RCC 7860 (cell line): ENCODE results near the gene PLCG2.

Source experiments
- DNase-seq: peaks from one replicate; pipeline ENCODE4 v3.0.0-alpha.2; 2015; ENCODE audit warnings: low spot score
- FAIRE-seq: peaks from 2 replicates; lab custom pipeline; 2012; peaks lifted over from hg19 to GRCh38; lab: Jason Lieb, UNC

PLCG2 gene

DNA sequence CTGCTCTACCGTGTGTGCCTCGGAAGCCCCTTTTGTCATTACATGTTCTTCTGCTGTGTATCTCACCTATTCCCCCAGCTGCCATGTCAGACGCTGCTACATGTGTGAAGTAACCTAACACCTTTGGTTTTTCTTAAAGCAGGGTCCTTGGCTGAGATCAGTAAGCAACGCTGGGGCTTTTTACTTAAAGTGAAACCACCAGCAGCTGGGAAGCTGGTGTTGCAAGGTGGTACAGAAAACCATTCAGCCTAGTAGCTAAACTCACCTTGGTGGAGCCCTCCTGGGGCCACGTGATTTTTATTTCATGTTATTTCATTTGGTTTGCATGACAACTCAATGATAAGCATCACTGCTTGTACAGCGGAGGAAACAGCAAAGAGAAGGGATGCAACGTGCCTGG is 62.6 kb downstream of the PLCG2 start:
- FAIRE-seq (no peak), DNase-seq (no peak)

DNA sequence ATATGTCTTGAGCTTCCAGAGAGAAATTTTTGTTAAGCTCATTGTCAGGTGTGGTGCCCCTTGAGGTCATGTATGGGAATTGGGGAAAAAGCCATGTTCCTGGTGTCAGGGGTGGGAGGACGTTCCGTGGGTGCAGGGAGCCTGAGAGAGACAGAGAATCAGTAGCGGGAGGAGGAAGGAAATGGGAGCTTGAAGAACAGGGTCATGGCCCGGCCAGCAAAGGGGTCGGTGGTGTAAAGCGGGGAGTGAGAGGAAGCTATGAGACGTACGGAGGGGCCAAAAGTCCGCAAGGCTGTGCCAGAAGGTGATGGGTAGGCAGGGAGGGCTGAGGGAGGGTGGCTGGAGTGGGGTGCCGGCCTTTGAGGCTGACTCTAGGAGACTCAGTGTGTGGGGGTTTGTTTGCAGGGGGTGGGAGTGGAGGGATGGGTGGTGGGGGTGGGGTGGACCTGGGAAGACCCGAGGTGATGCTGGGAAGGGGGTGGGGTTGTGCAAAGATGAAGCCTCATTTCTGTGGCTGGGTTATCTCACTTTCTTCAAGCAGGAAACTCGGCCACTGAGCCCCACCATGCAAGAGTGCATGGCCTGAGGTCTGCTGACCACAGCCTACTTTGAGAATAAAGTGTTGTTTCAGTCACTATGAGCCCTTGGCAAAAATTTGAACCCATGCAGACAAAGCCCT is 63.6 kb downstream of the PLCG2 start:
- no peak for FAIRE-seq
- DNase-seq: no peak

DNA sequence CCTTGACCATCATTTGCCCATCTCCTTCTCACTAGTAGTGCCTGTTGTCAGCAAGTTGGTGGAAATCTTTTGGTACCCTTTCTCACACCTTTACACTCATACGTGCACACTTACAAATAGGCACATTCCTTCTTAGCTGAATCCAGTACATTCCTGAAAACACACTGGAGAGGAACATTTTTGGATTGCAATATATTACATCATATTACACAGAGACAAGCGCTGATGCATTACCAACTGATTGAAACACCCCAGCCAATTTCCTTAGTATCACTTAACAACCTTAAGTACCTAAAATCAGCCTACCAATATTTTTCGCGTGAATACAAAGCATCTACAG is 64.1 kb downstream of the PLCG2 start:
- FAIRE-seq: no peak
- no peak for DNase-seq

DNA sequence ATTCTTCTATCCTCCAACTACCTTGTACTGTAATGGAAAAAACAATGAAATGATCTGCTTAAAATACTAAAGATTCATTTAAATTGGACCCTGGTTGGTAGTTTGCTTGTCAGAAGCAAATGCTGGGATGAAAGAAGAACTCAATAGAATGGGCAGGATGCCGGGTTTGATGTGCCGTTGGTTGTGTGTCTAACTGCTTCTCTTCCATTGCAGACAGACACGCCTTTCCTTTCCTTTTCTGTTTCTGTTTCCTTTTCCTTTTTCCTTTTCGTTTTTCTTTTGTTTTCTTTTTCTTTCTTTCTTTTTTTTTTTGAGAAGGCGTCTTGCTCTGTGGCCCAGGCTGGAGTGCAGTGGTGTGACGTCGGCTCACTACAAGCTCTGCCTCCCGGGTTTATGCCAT is 64.6 kb downstream of the PLCG2 start:
- DNase-seq (no peak), FAIRE-seq (no peak)

DNA sequence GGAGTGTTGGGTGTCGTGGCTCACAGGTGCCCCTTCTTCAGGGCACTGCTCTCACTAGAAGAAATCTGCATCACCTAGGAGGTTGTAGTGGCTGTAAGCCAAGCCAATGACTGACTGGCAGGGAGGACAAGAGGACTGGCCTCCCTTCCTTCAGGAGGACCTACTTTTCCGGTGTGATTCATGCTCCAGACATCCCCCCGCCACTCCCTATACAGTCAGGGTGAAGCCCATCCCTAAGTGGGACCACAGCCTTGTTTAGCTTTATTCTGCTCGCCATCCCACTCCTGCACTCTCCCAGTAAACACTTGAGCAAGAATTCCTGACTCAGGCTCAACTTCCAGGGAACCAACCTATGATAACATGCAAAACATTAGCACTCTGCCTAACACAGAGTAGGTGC is 67.0 kb downstream of the PLCG2 start:
- no peak for DNase-seq
- FAIRE-seq: no peak

DNA sequence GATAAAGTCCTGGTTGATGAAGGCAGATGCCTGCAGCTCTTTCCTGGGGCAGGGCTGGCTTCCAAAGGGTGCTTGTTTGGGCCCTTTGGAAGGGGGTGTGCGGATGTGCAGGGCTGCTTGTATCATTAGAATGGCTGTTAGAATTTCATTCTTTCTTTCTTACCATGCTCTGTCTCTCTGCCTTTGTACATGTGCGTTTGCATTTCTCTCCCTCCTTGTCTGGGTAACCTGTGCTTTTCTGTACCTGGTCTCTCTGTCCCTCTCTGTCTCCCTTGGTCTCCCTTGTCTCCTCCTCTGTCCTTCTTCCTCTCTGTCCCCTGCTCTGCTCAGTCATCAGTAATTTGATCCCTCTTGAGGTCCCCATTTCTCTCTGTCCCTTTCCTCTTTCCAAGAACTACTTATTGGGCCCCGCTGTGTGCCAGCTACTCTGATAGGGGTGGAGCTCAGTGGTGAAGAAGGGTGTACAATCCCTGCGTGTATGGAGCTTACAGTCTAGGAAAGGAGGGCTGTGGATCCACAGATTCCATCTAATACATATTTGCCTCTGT is 69.3 kb downstream of the PLCG2 start:
- no peak for FAIRE-seq
- DNase-seq: no peak

DNA sequence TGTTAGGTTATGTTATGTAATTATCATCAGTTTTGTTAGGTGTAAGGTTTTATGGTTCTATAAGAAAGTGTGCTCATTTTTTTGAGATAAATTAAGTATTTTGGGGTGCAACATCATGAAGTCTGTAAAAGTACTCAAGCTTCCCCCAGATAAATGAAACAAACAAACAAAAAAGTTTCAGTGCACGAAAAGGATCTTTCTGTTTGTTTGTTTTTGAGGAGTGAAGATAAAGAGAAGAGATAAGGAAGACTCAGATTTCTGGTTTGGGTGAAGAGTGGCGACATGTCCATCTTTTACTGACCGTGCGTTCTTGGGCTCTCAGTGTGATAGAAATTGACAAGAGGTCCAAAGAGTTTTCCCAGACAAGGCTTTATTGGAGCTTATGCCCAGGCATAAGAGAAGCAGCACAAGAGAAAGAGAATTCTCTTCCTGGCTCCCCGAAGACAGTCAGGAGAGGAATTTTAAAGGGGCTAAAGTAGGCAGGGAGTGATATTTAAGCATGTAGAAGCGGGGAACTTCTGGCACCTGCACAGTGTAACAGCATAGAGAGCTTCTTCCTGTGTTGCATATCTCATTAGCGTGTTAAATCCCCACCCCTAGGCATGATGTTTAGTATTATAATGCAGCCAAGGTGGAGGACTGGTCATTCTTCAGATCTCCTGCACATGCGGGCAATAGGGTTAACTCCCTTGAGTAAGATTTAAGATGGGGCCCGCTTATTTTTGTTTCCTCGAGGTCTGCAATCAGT is 71.3 kb downstream of the PLCG2 start:
- FAIRE-seq (no peak), DNase-seq (no peak)

DNA sequence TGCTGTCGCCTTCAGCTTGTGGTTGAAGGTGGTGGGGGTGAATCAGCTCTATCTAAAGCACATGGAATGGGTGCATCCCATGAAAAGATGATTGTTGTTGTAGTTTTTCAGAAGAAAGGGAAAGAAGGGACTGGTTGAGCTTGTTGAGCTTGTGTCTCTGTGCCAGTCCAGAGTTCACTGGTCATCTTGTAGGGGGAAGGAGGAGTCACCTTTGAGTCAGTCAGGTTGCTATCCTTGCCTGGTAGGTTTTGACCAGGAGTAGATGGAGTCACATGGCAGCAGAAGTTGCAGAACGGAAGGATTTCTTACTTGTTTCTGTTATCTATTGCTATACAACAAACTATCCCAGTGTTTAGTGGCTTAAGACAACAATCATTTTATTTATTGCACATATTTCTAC is 73.3 kb downstream of the PLCG2 start:
- FAIRE-seq (no peak), DNase-seq (no peak)

DNA sequence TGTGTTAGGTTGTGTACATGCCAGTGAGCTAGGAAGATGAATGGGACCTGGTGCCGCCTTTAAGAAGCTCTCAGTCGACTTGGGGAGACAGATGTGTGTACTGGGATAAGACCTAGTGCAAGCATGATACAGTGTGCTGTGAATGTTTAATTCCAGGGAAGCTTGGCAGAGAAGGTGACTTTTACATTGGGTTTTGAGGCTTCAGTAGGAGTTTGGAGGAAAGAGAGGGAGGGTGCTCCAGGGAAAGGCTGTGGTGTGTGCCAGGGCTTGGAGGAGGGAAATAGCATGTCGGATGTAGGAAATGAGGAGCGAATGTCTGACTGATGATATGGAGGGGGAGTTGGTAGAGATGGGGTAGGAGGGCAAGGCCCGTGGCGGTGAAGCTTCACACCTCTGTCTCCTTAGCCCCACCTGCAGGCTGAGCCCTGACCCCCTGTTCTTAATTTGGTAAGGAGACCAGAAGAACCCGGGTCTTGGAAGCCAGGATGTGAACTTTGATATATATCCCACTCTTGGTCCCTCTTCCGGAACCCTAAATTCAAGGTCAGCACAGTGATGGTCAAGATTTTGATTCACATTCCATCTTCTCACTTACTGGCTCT is 76.6 kb downstream of the PLCG2 start:
- DNase-seq: no peak
- FAIRE-seq: no peak

DNA sequence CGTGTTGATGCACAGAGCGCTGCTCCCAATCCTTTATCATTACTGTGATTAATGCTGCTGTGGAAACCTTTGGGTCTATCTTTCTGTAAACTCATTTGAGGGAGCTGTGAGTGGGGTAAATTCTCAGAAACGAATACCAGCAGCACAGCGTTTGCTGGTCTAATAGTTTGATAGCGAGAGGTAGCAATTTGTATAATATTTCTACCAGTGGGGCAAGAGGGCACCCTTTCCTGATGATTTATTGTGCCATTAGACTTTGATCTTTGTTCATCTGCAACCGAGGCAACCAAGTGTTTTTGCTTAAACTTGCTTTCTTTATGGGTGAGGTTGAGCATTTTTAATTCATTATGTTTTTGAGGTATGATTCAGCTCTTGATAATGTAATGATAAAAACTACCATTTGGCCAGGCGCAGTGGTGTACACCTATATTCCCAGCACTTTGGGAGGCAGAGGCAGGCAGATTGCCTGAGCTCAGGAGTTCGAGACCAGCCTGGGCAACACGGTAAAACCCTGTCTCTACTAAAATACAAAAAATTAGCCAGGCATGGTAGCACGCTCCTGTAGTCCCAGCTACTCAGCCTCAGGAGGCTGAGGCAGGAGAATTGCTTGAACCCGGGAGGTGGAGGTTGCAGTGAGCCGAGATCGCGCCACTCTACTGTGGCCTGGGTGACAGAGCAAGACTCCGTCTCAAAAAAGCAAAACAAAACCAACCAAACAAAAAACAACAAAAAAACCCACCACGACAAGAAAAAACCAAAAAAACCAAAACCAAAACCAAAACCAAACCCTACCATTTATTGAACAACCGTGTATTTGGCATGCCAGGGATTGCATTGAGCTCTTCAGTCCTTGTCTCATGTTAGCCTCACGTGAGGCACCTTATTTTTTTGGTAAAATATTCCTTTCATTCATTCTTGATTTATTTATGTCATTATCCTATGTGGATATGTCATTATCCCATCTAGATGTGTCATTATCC is 81.5 kb downstream of the PLCG2 start:
- FAIRE-seq (no peak), DNase-seq (no peak)

DNA sequence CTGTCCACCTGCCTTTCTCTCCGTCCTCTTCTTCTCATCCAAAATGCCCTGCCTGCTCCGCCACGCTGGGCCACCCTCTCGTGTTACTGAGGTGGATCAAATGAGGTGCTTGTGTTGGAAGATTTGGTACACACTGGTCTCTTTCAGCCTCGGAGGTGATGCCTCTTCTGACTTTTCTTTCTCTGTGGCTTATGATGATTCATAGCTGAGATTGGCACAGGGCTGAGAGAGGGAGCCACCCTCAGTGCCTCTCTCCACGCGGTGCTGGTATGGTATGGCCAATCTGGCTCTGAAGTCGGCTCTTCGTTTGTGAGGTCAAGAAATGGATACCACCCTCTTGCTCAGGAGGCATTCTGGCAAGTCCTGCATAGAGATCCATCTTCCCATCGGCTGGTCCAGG is 82.4 kb downstream of the PLCG2 start:
- DNase-seq (no peak), FAIRE-seq (no peak)

DNA sequence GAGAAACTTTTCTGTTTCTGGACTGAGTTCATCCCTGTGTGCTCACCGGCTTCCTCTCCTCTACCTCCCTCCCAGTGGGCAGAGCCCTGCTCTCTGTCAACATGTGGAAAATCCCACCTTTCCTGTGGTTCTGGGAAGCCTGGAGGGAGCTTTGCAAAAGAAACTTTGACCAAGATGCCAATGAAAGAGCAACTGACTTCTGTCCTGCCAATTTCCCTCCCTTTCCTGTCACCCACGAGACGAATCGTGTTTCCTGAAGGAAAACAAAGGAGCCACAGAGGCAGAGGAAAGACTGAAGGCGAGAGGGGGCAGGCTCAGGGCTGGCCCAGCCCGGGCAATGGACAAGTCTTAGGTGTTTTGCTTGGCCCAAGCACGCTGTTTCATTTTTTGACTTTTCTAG is 82.8 kb downstream of the PLCG2 start:
- no peak for FAIRE-seq
- DNase-seq: no peak

DNA sequence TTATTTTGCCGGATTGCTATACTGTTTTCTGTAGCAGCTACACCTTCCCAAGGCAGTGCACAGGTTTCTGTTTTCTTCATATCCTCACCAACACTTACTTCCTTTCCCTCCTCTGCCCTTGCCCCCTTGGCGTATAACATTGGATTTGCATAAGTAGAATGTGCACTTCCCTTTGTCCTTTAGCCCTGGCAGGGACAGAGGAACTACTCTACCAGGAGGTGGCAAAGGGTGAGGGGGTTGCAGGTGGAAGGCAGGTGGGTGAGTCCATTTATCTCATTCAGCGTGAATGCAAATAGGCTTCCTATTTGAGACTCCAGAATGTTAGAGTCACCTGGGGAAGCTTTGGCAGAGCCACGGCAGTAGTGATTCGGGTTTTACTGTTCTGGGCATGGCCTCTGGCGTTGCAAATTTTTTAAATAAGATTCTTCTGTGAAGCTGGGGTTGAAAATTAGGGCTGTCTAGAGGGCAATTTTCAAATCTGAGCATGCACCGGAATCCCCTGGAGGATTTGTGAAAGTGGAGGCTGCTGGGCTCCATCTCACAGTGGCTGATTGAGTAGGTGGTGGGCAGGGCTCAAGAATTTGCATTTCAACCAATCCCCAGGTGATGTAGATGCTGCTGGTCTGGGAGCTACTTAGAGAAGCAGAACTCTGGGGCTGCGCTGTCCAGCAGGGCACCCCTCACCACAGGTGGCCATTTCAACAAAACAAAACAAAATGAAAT is 84.7 kb downstream of the PLCG2 start:
- FAIRE-seq: no peak
- no peak for DNase-seq

DNA sequence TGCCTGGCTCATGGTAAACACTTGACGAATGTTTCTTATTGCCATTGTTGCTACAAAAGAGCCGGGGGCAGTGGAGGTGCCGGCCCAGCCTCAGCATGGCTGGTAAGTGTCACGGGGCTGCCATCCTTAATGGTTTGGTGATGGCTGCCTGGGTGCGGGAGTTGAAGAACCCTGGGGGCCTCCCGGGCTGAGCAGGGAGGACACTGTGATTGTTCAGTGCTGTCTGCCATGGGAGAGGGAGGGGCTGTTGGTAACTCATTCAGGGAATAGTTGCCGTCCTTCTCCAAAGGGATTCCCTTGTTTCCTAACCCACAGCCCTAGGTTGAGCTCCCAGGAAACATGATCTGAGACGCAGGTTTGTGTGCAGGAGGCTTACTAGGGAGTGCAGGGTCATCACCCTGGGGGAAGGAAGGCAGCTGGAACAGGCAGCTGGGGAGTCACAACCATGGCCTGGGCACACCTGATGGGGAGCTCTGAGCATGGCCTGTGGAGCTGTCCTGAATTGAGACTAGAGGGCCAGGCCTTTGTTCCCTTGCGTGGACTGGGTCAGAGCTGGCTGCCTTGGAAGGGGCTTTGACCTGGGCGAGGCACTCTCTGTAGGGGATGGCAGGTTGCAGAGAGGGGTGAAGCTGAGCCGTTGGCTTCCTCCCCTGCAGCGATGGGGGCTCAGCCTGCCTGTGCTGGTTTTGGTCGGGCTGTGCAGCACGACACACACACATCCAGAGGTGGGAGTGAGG is 85.7 kb downstream of the PLCG2 start:
- FAIRE-seq (no peak), DNase-seq (no peak)

DNA sequence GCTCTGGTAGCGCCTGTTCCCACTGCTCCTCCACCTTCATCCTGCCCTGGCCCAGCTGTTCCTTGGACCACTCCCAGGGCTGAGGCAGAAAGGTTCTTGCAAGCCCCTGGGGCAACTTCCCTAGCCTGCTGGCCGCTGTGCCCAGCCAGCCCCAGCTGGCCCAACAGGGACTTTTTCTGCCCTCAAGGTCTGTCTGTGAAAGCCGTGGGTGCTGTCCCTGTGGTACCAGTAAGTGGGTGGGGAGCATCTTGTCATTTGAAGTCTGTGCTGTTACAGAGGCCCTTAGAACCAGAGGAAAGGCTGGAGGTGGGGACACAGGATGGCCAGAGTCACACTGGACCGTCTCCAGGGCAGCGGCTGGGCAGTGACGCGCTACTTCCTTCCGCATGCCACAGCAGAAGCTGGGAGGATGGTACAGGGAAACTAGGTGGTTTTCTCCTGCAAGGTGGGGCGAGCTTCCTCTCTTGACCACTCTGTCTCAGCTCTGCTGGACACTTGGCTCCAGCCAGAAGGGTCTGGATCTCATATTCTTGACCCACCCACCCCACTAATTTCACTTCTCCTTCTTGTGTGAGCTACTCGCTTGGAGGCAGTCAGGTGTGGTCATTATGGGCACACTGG is 87.8 kb downstream of the PLCG2 start:
- FAIRE-seq (no peak), DNase-seq (no peak)

DNA sequence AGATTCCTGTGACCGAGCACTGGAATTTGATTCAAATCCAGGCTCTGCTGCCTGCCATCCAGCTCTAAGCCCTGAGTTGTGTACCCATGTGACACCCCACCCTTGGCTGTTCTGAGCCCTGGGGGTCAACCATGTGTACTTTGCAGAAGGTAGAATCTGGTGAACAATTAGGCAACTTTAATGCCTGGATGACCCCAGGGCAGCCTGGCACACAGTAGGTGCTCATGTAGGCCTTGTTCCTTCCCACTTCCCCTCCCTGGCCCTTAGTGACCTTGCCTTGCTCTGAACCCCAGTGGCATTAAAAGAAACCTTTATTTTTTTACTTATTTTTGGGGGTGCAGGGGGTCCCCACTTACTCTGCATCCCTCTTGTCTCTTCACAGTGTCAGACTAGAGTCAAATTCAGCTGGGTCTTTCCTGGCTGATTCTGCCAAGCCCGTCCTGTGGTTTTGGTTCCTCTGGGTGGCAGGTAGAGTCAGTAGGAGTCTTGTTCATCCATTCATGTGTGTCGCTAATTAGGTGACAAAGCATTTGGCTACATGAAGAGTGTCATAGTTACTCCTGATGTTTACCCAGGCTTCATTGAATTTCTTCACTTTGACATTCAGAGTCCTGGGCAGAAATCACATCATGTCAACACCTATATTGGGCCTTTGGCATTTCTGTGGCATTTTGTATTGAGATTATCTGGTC is 89.1 kb downstream of the PLCG2 start:
- FAIRE-seq (no peak), DNase-seq (no peak)

DNA sequence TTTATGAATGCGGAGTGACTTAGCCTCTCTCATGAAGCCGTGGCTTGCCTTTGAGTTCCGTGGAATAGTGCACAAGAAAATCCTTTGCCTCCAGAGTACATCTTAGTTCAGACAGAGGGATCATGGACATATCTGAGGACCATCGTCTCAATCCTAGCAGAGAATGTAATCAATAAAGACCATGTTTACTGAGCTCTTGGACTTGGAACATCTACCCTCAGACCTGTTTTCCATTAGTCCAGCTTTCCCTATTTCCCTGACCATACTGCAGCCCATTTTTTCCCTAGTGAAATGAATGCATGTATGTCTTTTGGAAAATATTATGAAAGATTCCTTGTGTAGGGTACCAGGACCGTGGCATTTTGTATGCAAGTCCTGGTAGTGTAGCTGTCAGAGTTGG is 90.2 kb downstream of the PLCG2 start:
- FAIRE-seq (no peak), DNase-seq (no peak)

DNA sequence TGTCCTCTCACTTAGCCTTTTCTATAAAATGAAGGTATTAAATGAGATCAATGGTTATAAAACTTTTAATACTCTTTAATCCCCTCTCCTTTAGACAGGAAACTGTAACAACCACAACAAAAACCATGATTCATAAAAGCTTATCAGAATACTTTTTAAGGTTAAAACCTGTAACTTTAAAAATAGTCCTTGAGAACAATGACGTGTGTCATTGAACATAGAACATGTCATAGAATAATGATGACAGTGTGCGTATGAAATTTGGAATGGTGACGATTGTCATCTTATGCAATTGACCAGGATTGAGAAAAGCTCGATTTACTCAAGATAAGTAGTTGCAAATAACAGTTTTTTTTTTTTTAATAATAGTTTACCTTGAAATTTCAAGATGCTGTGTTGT is 94.1 kb downstream of the PLCG2 start:
- DNase-seq (no peak), FAIRE-seq (no peak)
